Common myeloid progenitor, CD34-positive (primary cell): ENCODE results near the gene UMAD1.

Source experiments
- CTCF ChIA-PET: fragments of 350-600 bp; sonication (Branson Sonifier 250); formaldehyde crosslinking; loops from one replicate; lab custom pipeline; 2021; ENCODE audit warnings: antibody characterized with exemption; lab: Charles Lee
- POLR2A ChIA-PET: fragments of 350-600 bp; sonication (Branson Sonifier 250); formaldehyde crosslinking; loops from one replicate; lab custom pipeline; 2021; ENCODE audit warnings: antibody characterized with exemption; lab: Charles Lee
- DNase-seq, 3 donors: peaks; one replicate each; pipeline versions ENCODE4 v3.0.0 to v3.0.0-alpha.2; 2013
- H3K27ac ChIP-seq, 2 experiments: 1 replicate in 1 of 2; 2 replicates in 1 of 2; pipeline ENCODE4 v1.7.0; 2013; ENCODE audit warnings: inconsistent platforms in 2 of 2, low read length in 2 of 2, mild to moderate bottlenecking in 2 of 2, low read depth in 1 of 2, moderate library complexity in 1 of 2; ENCODE audit not compliant: severe bottlenecking in 2 of 2, insufficient read depth in 1 of 2, poor library complexity in 1 of 2
- H3K27me3 ChIP-seq, 5 experiments: replicated peaks in 2 of 5; 1 replicate in 3 of 5; 2 replicates in 2 of 5; pipeline versions ENCODE4 v1.6.1 to v1.7.0; 2013; ENCODE audit warnings: low read length in 4 of 5, mild to moderate bottlenecking in 2 of 5, moderate library complexity in 2 of 5, inconsistent platforms in 1 of 5; ENCODE audit not compliant: insufficient read depth in 5 of 5, control insufficient read depth in 4 of 5
- H3K36me3 ChIP-seq, 4 experiments: 1 replicate in 2 of 4; 2 replicates in 2 of 4; pipeline versions ENCODE4 v1.6.1 to v1.7.0; 2013; ENCODE audit warnings: low read length in 3 of 4, control low read depth in 1 of 4, mild to moderate bottlenecking in 1 of 4; ENCODE audit not compliant: control insufficient read depth in 4 of 4, insufficient read depth in 4 of 4
- H3K4me1 ChIP-seq, 4 experiments: 1 replicate in 3 of 4; 2 replicates in 1 of 4; pipeline versions ENCODE4 v1.6.1 to v1.7.1; 2013; ENCODE audit warnings: low read length in 3 of 4, mild to moderate bottlenecking in 3 of 4, control low read depth in 1 of 4, inconsistent platforms in 1 of 4, moderate library complexity in 1 of 4; ENCODE audit not compliant: control insufficient read depth in 4 of 4, insufficient read depth in 4 of 4; ENCODE audit errors: control extremely low read depth in 1 of 4
- H3K4me3 ChIP-seq, 7 experiments: 1 replicate in 4 of 7; 2 replicates in 3 of 7; pipeline versions ENCODE4 v1.5.1 to v1.7.0; 2013; ENCODE audit warnings: mild to moderate bottlenecking in 7 of 7, low read length in 6 of 7, moderate library complexity in 6 of 7, inconsistent platforms in 2 of 7, low read depth in 2 of 7, control low read depth in 1 of 7; ENCODE audit not compliant: insufficient read depth in 4 of 7, control insufficient read depth in 1 of 7; ENCODE audit errors: extremely low read depth in 1 of 7
- H3K9me3 ChIP-seq, 5 experiments: 1 replicate in 4 of 5; 2 replicates in 1 of 5; pipeline versions ENCODE4 v1.6.1 to v1.7.1; 2013; ENCODE audit warnings: low read length in 4 of 5, mild to moderate bottlenecking in 2 of 5, inconsistent platforms in 1 of 5, low read depth in 1 of 5, moderate library complexity in 1 of 5; ENCODE audit not compliant: control insufficient read depth in 4 of 5, insufficient read depth in 2 of 5; ENCODE audit errors: control extremely low read depth in 1 of 5
- WGBS: methylation state at CpG from one replicate; pipeline ENCODE4 v1.1.5; 2013; ENCODE audit not compliant: insufficient coverage; 5-methylcytosine and 5-hydroxymethylcytosine counted together

The UMAD1 gene

GRCh38 chr7:7832518-7832917 lies 192.0 kb downstream of the UMAD1 start:
- WGBS, result 96% methylated on average over 5 of the region's 5 CpGs
- Histone ChIP-seq H3K4me3 (no peak overlapping the region), H3K27ac (no peak overlapping the region), H3K36me3 (no peaks in the 10 kb centered on the region), H3K9me3 (no peaks in the 10 kb centered on the region), H3K4me1 (peaks cover 0 to 4% (median 0%) of the 10 kb centered on the region in 4 experiments), H3K27me3 (no peaks in the 10 kb centered on the region)
- POLR2A ChIA-PET, result no interaction called here
- no peak for DNase-seq
- CTCF ChIA-PET, result no interaction called here

- H3K4me1 ChIP-seq, result peaks cover 0 to 4% (median 2%) of the 10 kb centered on the region in 4 experiments
- DNase-seq, result peak in 1 of 3 donors; percentile 23
- H3K4me3 ChIP-seq, result no peak overlapping the region
- no peaks in the 10 kb centered on the region for H3K9me3 ChIP-seq
- no peaks in the 10 kb centered on the region for H3K36me3 ChIP-seq
- no peaks in the 10 kb centered on the region for H3K27me3 ChIP-seq
- WGBS, result 83% methylated on average over 2 of the region's 4 CpGs
- CTCF ChIA-PET, result no interaction called here
- POLR2A ChIA-PET, result no interaction called here
- H3K27ac ChIP-seq, result no peak overlapping the region
Measured at GRCh38 chr7:7834761-7835160, 194.2 kb downstream of the UMAD1 start.

- CTCF ChIA-PET, result interaction anchor here (1.4 to 1.7 kb wide), 3 partner anchors 12 to 59 kb away, joined by 3 to 9 read pairs (median 4); no protein-coding TSS in a partner anchor
- POLR2A ChIA-PET, result no interaction called here
- DNase-seq, result no peak
- 100% methylated on average over 1 of the region's 7 CpGs for WGBS
- H3K9me3 ChIP-seq, result no peaks in the 10 kb centered on the region
- H3K4me3 ChIP-seq, result no peak overlapping the region
- no peaks in the 10 kb centered on the region for H3K27me3 ChIP-seq
- H3K36me3 ChIP-seq, result no peaks in the 10 kb centered on the region
- H3K27ac ChIP-seq, result no peak overlapping the region
- H3K4me1 ChIP-seq, result peaks cover 0 to 6% (median 0%) of the 10 kb centered on the region in 4 experiments
Measured at GRCh38 chr7:7841027-7841426, 200.5 kb downstream of the UMAD1 start.

GRCh38 chr7:7843240-7843639 lies 202.7 kb downstream of the UMAD1 start:
- CTCF ChIA-PET, result no interaction called here
- POLR2A ChIA-PET, result no interaction called here
- 100% methylated on average over 2 of the region's 5 CpGs for whole genome bisulfite sequencing

GRCh38 chr7:7843972-7844371 lies 203.4 kb downstream of the UMAD1 start:
- H3K9me3 ChIP-seq, result no peaks in the 10 kb centered on the region
- ChIA-PET POLR2A (no interaction called here), CTCF (no interaction called here)
- no peak for DNase-seq
- peaks cover 0 to 6% (median 4%) of the 10 kb centered on the region in 4 experiments for H3K4me1 ChIP-seq
- 100% methylated on average over 3 of the region's 5 CpGs for WGBS
- H3K27ac ChIP-seq, result no peak overlapping the region
- no peaks in the 10 kb centered on the region for H3K27me3 ChIP-seq
- H3K4me3 ChIP-seq, result no peak overlapping the region
- H3K36me3 ChIP-seq, result no peaks in the 10 kb centered on the region

More at GRCh38 chr7:7843240-7843639, 202.7 kb downstream of the UMAD1 start:
- H3K36me3 ChIP-seq, result no peaks in the 10 kb centered on the region
- H3K4me3 ChIP-seq, result no peak overlapping the region
- H3K4me1 ChIP-seq, result peaks cover 0 to 6% (median 2%) of the 10 kb centered on the region in 4 experiments
- H3K27me3 ChIP-seq, result no peaks in the 10 kb centered on the region
- DNase-seq, result no peak
- no peak overlapping the region for H3K27ac ChIP-seq
- no peaks in the 10 kb centered on the region for H3K9me3 ChIP-seq

GRCh38 chr7:7848246-7848645 lies 207.7 kb downstream of the UMAD1 start:
- peaks cover 0 to 7% (median 0%) of the 10 kb centered on the region in 5 experiments for H3K9me3 ChIP-seq
- no peak overlapping the region for H3K27ac ChIP-seq
- POLR2A ChIA-PET, result no interaction called here
- no peaks in the 10 kb centered on the region for H3K27me3 ChIP-seq
- CTCF ChIA-PET, result interaction anchor here (1.9 kb wide), 1 partner anchor 10 kb away, joined by 5 read pairs; no protein-coding TSS in a partner anchor
- H3K36me3 ChIP-seq, result peaks cover 0 to 3% (median 0%) of the 10 kb centered on the region in 4 experiments
- H3K4me3 ChIP-seq, result no peak overlapping the region
- WGBS, result 0% methylated on average over 1 of the region's 2 CpGs
- peaks cover 0 to 7% (median 2%) of the 10 kb centered on the region in 4 experiments for H3K4me1 ChIP-seq
- DNase-seq, result no peak

- no peak overlapping the region for H3K27ac ChIP-seq
- ChIA-PET POLR2A (interaction anchor here (0.6 kb wide), 2 partner anchors 22 to 237 kb away, joined by 3 read pairs; no protein-coding TSS in a partner anchor), CTCF (interaction anchor here (1.9 kb wide), 1 partner anchor 9 kb away, joined by 5 read pairs; no protein-coding TSS in a partner anchor)
- H3K4me1 ChIP-seq, result peaks cover 0 to 7% (median 2%) of the 10 kb centered on the region in 4 experiments
- WGBS, result no CpG with 5 or more reads among the region's 3 CpGs
- H3K4me3 ChIP-seq, result no peak overlapping the region
- DNase-seq, result no peak
- no peaks in the 10 kb centered on the region for H3K27me3 ChIP-seq
- H3K9me3 ChIP-seq, result peaks cover 0 to 7% (median 3%) of the 10 kb centered on the region in 5 experiments
- peaks cover 0 to 3% (median 0%) of the 10 kb centered on the region in 4 experiments for H3K36me3 ChIP-seq
Measured at GRCh38 chr7:7848892-7849291, 208.3 kb downstream of the UMAD1 start.
